DND-41 (cell line): Measurements from ENCODE around the gene PLEKHA7.

Source experiments
- EZH2 ChIP-seq: IDR thresholded peaks from 3 replicates; pipeline ENCODE4 v1.6.1; 2012; ENCODE audit warnings: borderline replicate concordance, low read depth, mild to moderate bottlenecking, moderate library complexity, low read length, inconsistent platforms; ENCODE audit not compliant: severe bottlenecking
- TF ChIP-seq, protein P1 (sequence below): IDR thresholded peaks from 2 replicates; pipeline ENCODE4 v1.5.1; 2012; ENCODE audit warnings: borderline replicate concordance, low read length, moderate library complexity, mild to moderate bottlenecking; ENCODE audit not compliant: poor library complexity, severe bottlenecking; ENCODE audit errors: extremely low read depth

- TF ChIP-seq, protein P1, sequence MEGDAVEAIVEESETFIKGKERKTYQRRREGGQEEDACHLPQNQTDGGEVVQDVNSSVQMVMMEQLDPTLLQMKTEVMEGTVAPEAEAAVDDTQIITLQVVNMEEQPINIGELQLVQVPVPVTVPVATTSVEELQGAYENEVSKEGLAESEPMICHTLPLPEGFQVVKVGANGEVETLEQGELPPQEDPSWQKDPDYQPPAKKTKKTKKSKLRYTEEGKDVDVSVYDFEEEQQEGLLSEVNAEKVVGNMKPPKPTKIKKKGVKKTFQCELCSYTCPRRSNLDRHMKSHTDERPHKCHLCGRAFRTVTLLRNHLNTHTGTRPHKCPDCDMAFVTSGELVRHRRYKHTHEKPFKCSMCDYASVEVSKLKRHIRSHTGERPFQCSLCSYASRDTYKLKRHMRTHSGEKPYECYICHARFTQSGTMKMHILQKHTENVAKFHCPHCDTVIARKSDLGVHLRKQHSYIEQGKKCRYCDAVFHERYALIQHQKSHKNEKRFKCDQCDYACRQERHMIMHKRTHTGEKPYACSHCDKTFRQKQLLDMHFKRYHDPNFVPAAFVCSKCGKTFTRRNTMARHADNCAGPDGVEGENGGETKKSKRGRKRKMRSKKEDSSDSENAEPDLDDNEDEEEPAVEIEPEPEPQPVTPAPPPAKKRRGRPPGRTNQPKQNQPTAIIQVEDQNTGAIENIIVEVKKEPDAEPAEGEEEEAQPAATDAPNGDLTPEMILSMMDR = no peak
- no peak for TF ChIP-seq EZH2
These were observed 80.9 kb downstream of the PLEKHA7 start for GRCh38 chr11:16933291-16933690.
